HG02588 (cell line): ENCODE measurements around the gene RFX4.

ENCODE experiments used
- ATAC-seq: cut with Tn5 transposase; IDR thresholded peaks from one replicate; pipeline ENCODE4 v1.9.1; 2021; ENCODE audit warnings: mild to moderate bottlenecking, moderate library complexity; ENCODE audit not compliant: unreplicated experiment

Gene RFX4

DNA sequence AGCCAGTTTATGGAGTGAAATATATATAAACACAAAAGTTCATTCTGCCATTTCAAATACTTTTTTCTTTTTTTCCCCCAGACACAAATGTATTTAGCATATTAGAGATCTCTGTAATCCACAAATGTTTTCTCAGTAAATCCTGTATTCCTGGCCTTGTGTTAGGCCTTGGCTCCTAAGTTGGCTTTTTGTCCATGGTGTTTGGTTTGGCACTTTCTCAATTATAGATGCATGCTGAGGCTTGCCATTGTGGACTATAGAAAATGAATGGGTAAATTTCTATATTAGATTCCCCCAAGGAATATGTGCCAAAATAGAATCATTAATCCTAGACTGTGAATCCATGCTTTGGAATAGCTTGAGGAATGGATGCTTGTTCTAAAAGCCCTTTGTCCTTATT lies 208.7 kb downstream of the RFX4 start:
- ATAC-seq = no peak

DNA sequence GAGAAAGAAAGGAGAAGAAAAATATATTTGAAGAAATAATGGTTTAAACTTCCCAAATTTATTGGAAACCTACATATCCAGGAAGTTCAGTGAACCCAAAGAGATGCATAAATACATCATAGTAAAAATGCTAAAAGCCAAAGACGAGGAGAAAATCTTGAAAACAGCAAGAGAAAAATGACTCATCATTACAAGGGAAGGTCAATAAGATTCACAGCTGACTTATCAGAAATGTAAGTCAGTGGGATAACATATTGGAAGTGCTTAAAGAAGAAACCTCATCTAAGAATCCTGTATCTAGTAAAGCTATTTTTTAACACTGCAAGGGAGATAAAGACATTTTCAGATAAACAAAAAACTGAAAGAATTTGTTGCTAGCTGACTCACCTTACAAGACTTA lies 211.6 kb downstream of the RFX4 start:
- no peak for ATAC-seq

DNA sequence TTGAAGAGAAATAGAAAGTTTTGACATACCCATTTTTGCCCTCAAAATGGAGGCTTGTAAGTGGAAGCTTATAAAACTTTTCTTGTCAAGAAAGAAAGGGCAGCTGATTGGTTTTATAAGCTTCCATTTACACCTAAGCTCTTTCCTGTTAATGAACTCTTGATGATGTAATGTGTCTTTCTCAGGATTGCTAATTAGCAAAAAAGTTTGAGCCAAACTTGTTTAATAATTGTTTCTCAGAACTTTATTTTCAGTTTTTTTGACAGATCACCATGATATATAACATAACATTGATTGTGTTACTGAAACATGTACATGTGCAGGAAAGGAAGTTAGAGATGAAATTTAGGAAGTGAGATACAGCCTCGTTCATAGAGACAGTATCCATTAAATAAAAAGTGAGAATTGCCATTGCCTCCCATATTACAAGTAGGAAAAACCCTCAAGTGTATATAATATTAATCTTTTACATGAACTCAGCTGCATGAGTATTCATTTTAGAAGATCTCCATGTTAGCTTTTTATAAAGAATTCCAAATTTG lies 218.4 kb downstream of the RFX4 start:
- no peak for ATAC-seq

DNA sequence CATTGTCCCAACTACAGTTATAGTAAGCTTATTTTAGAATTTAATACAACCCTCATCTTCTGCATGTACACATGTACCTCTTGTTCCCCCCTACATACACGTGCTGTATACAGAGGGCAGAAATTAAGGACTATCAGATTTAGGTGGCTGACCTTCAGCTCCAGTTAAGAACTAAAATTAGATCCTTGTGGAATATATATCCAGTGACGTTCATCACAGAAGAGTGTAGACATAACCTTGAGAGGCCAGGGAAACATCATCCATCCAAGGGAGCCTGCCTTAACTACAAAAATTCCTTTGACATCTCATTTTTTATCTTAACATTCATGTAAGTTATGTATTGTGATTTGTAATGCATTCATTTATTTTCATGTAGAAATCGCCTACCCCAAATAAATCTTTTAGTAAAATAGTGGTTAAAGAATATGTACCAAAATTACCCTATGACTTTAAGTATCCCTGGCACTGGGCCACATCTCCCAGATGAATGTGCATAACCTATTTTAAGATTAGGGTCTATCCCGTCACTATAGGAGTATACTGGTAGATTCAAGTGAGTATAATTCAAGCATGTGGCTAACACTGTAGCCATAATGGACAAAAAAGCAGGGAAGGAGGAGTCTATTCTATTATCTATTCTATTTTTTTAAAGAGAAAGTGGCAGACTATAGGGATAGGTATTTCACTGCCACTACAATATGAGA lies 219.2 kb downstream of the RFX4 start:
- no peak for ATAC-seq

DNA sequence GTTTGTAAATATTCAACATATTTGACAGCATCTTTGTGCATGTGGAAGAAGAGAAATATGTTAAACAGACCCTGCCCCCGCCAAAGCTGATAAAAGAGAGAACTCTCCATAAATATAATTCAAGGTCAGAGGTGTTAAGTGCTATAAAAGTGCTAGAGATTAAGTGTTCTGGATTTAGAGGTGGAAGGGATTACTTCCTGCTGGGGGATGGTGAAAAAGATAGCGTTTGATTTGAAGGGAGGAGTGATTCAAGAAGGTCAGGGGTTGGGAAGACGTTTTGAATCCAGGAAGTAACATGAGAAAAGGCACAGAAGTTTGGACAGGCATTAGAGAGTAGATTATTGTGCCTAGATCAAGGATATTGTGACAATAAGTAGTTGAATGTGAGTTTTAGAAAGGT lies 221.9 kb downstream of the RFX4 start:
- no peak for ATAC-seq
